Esophagus muscularis mucosa (tissue), 4 donors: Measurements from ENCODE around the gene CFAP73. TPM values are rescaled to one million over a fixed set of nuclear protein-coding genes. Genes with fewer than 3 reads are reported as not detected.

Source experiments
- DNase-seq: peaks from one replicate; pipeline ENCODE4 v3.0.0-alpha.2; 2017; ENCODE audit errors: extremely low spot score
- H3K27ac ChIP-seq, 4 donors: fragments of 200-600 bp; sonication (generic); replicated peaks in 1 of 4; 1 replicate in 3 of 4; 2 replicates in 1 of 4; pipeline ENCODE4 v1.5.1; 2016 to 2019; ENCODE audit warnings: mild to moderate bottlenecking in 1 of 4
- H3K27me3 ChIP-seq, 4 donors: fragments of 200-600 bp; sonication (generic); one replicate each; pipeline versions ENCODE4 v1.5.1 to v1.6.0; 2016 to 2019
- H3K36me3 ChIP-seq, 4 donors: fragments of 200-600 bp; sonication (generic); one replicate each; pipeline ENCODE4 v1.5.1; 2016 to 2019
- H3K4me1 ChIP-seq, 4 donors: fragments of 200-600 bp; sonication (generic); one replicate each; pipeline ENCODE4 v1.5.1; 2016 to 2019
- H3K4me3 ChIP-seq, 4 donors: fragments of 200-600 bp; sonication (generic); 1 replicate in 2 of 4; 2 replicates in 2 of 4; pipeline ENCODE4 v1.5.1; 2016 to 2019; ENCODE audit warnings: mild to moderate bottlenecking in 4 of 4, moderate library complexity in 1 of 4
- H3K9me3 ChIP-seq, 4 donors: fragments of 200-600 bp; sonication (generic); 1 replicate in 3 of 4; 2 replicates in 1 of 4; pipeline ENCODE4 v1.5.1; 2016 to 2019
- CTCF ChIP-seq, 3 experiments: fragments of 200-600 bp in 2 of 3; fragments of 450-650 bp in 1 of 3; sonication (generic) in 2 of 3; IDR thresholded peaks; one replicate each; pipeline ENCODE4 v1.5.1; 2017 to 2019; ENCODE audit warnings: antibody characterized with exemption in 3 of 3, mild to moderate bottlenecking in 2 of 3, moderate library complexity in 1 of 3
- EP300 ChIP-seq: sonication (generic); formaldehyde crosslinking; IDR thresholded peaks from one replicate; pipeline ENCODE4 v1.6.1; 2017; ENCODE audit warnings: antibody characterized with exemption
- POLR2A ChIP-seq: fragments of 450-650 bp; IDR thresholded peaks from one replicate; pipeline ENCODE4 v1.6.1; 2017; ENCODE audit warnings: antibody characterized with exemption, moderate library complexity, mild to moderate bottlenecking, low read depth
- POLR2AphosphoS5 ChIP-seq, 2 donors: sonication (generic); formaldehyde crosslinking; IDR thresholded peaks; one replicate each; pipeline ENCODE4 v1.6.1; 2017; ENCODE audit warnings: antibody characterized with exemption in 2 of 2
- WGBS: methylation state at CpG from one replicate; pipeline ENCODE4 v1.1.5; 2018; 5-methylcytosine and 5-hydroxymethylcytosine counted together
- intact Hi-C: fragments of 100-400 bp; cut with DNase I; formaldehyde crosslinking; loops from one replicate; pipeline ENCODE4 v1.15.1; 2023
- total RNA-seq, 4 donors: library from RNA; depleted of rRNA; stranded (reverse); fragments of >200 nt; gene quantifications; one replicate each; pipeline versions ENCODE4 v1.1.0 to v1.2.1, GENCODE V29; 2016

CFAP73 gene
- total RNA-seq, 4 donors from 2014 or later, result not detected

GRCh38 chr12:113194971-113195391, 45.5 kb downstream of the CFAP73 start:
- Histone ChIP-seq H3K4me1 (peaks cover 11 to 18% (median 15%) of the 10 kb centered on the region in 4 donors), H3K27ac (no peak overlapping the region), H3K4me3 (no peak overlapping the region), H3K36me3 (peaks cover 4 to 28% (median 24%) of the 10 kb centered on the region in 4 donors), H3K9me3 (no peaks in the 10 kb centered on the region), H3K27me3 (no peaks in the 10 kb centered on the region)
- intact Hi-C loops, result no loop called here
- DNase-seq, result no peak
- no peak for TF ChIP-seq EP300
- TF ChIP-seq POLR2A, result no peak
- no peak for TF ChIP-seq CTCF (IDR thresholded peaks at IDR 0.05)
- TF ChIP-seq POLR2AphosphoS5 (IDR thresholded peaks at IDR 0.05), result no peak
- WGBS, result 100% methylated on average over 2 of the region's 4 CpGs

GRCh38 chr12:113195598-113195997, 46.1 kb downstream of the CFAP73 start:
- Histone ChIP-seq H3K4me1 (peaks cover 11 to 18% (median 15%) of the 10 kb centered on the region in 4 donors), H3K4me3 (no peak overlapping the region), H3K27me3 (no peaks in the 10 kb centered on the region), H3K36me3 (peaks cover 4 to 22% (median 20%) of the 10 kb centered on the region in 4 donors), H3K9me3 (no peaks in the 10 kb centered on the region), H3K27ac (no peak overlapping the region)
- DNase-seq, result no peak
- 92% methylated on average over 13 of the region's 13 CpGs for WGBS
- no peak for TF ChIP-seq POLR2AphosphoS5 (IDR thresholded peaks at IDR 0.05)
- no peak for TF ChIP-seq EP300
- no peak for TF ChIP-seq POLR2A
- TF ChIP-seq CTCF (IDR thresholded peaks at IDR 0.05), result no peak
- intact Hi-C loops, result no loop called here

GRCh38 chr12:113196582-113196981, 47.1 kb downstream of the CFAP73 start:
- no peaks in the 10 kb centered on the region for H3K27me3 ChIP-seq
- no peak for DNase-seq
- TF ChIP-seq CTCF (IDR thresholded peaks at IDR 0.05) (no peak), POLR2AphosphoS5 (IDR thresholded peaks at IDR 0.05) (no peak)
- H3K4me1 ChIP-seq, result peaks cover 11 to 18% (median 15%) of the 10 kb centered on the region in 4 donors
- H3K9me3 ChIP-seq, result no peaks in the 10 kb centered on the region
- H3K4me3 ChIP-seq, result no peak overlapping the region
- no peak overlapping the region for H3K27ac ChIP-seq
- WGBS, result 89% methylated on average over 7 of the region's 7 CpGs
- intact Hi-C loops, result no loop called here
- H3K36me3 ChIP-seq, result peaks cover 4 to 13% (median 10%) of the 10 kb centered on the region in 4 donors

GRCh38 chr12:113196990-113197389, 47.5 kb downstream of the CFAP73 start:
- Histone ChIP-seq H3K36me3 (peaks cover 0 to 9% (median 6%) of the 10 kb centered on the region in 4 donors), H3K27me3 (no peaks in the 10 kb centered on the region), H3K4me3 (no peak overlapping the region), H3K9me3 (no peaks in the 10 kb centered on the region), H3K4me1 (peaks cover 11 to 18% (median 15%) of the 10 kb centered on the region in 4 donors), H3K27ac (no peak overlapping the region)
- 23% methylated on average over 4 of the region's 4 CpGs for WGBS
- intact Hi-C loops, result no loop called here
- DNase-seq, result no peak
- TF ChIP-seq EP300 (no peak), CTCF (IDR thresholded peaks at IDR 0.05) (peak; percentile 53 to 70 (median 56)), POLR2AphosphoS5 (IDR thresholded peaks at IDR 0.05) (peak in 1 of 2 donors; percentile 42)

GRCh38 chr12:113197518-113198077, 48.1 kb downstream of the CFAP73 start:
- TF ChIP-seq POLR2A, result no peak
- no peak for TF ChIP-seq EP300
- TF ChIP-seq CTCF (IDR thresholded peaks at IDR 0.05), result no peak
- H3K4me3 ChIP-seq, result no peak overlapping the region
- 88% methylated on average over 8 of the region's 8 CpGs for WGBS
- peaks cover 11 to 18% (median 15%) of the 10 kb centered on the region in 4 donors for H3K4me1 ChIP-seq
- no peaks in the 10 kb centered on the region for H3K27me3 ChIP-seq
- no peak for DNase-seq
- no peaks in the 10 kb centered on the region for H3K9me3 ChIP-seq
- H3K36me3 ChIP-seq, result peaks cover 0 to 5% (median 1%) of the 10 kb centered on the region in 4 donors
- no peak overlapping the region for H3K27ac ChIP-seq
- intact Hi-C loops, result no loop called here
